OCI-LY3 (cell line): Measurements from ENCODE around the gene NEMP2.

ENCODE experiments used
- H2AFZ ChIP-seq: fragments of 200-600, 300-600 bp; shearing (Covaris generic); 2 replicates; pipeline ENCODE4 v1.6.0; 2014; ENCODE audit warnings: antibody characterized with exemption, low read depth, low read length
- H3K27ac ChIP-seq: fragments of 200-600, 300-600 bp; sonication (generic); 2 replicates; pipeline ENCODE4 v1.5.1; 2014; ENCODE audit warnings: mild to moderate bottlenecking, low read length, moderate library complexity, mixed read lengths
- H3K27me3 ChIP-seq: fragments of 200-600, 300-600 bp; sonication (generic); 2 replicates; pipeline ENCODE4 v1.6.1; 2014; ENCODE audit warnings: low read depth, low read length, mixed read lengths
- H3K36me3 ChIP-seq: fragments of 200-600, 300-600 bp; sonication (generic); replicated peaks from 2 replicates; pipeline ENCODE3; 2014; ENCODE audit warnings: low read depth, low read length, mixed read lengths
- H3K4me1 ChIP-seq: fragments of 300-600, 200-600 bp; sonication (generic); 2 replicates; pipeline ENCODE4 v1.6.1; 2014; ENCODE audit warnings: low read length, mixed read lengths
- H3K4me2 ChIP-seq: fragments of 200-600, 300-600 bp; sonication (generic); 2 replicates; pipeline ENCODE4 v1.6.1; 2014; ENCODE audit warnings: low read length, mixed read lengths
- H3K4me3 ChIP-seq: fragments of 300-600, 200-600 bp; sonication (generic); 2 replicates; pipeline ENCODE4 v1.5.1; 2014; ENCODE audit warnings: antibody characterized with exemption, mild to moderate bottlenecking, low read length, moderate library complexity
- H3K79me2 ChIP-seq: fragments of 300-600, 200-600 bp; shearing (Covaris generic); 2 replicates; pipeline ENCODE4 v1.6.1; 2014; ENCODE audit warnings: mild to moderate bottlenecking, low read length, mixed read lengths
- H3K9ac ChIP-seq: fragments of 300-600, 200-600 bp; shearing (Covaris generic); 2 replicates; pipeline ENCODE4 v1.6.0; 2014; ENCODE audit warnings: mild to moderate bottlenecking, low read length, moderate library complexity
- H3K9me3 ChIP-seq: fragments of 200-600, 300-600 bp; shearing (Covaris generic); 2 replicates; pipeline ENCODE4 v1.6.1; 2014; ENCODE audit warnings: low read length, mixed read lengths; ENCODE audit not compliant: insufficient read depth
- H4K20me1 ChIP-seq: fragments of 200-600, 300-600 bp; sonication (generic); 2 replicates; pipeline ENCODE4 v1.6.1; 2016; ENCODE audit warnings: low read length, mixed read lengths; ENCODE audit not compliant: insufficient read depth
- EZH2phosphoT487 ChIP-seq: fragments of 200-600 bp; shearing (Covaris generic); IDR thresholded peaks from 2 replicates; pipeline ENCODE4 v1.6.1; 2018; ENCODE audit warnings: antibody characterized with exemption, mixed run types, low read depth
- TF ChIP-seq, protein P1 (sequence below): fragments of 200-600, 300-600 bp; sonication (generic); IDR thresholded peaks from 2 replicates; pipeline ENCODE4 v1.5.1; 2014; ENCODE audit warnings: antibody characterized with exemption, low read length, low read depth

The NEMP2 gene

DNA sequence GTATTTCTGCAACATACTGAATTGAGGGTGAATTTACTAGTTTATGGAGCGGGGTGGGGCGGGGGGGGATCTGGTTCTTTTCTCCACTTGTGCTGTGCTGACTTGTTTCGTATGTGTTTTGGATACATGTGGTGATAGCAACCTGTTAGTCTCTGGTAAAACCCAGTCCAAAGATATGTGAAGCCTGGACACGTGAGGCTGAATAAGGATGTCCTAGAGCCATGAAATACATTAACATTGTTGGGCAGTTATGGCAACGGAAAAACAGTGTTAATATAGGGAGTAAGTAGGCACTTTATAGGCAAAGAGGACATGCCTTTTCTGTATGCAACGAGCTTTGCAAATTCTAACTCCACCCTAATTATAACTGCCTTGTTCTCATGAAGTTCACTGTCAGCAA, 42.1 kb upstream of the NEMP2 start:
- H3K4me1 ChIP-seq, result 0 out of 2 replicates have a peak, but pooled peaks cover 4% of the 10 kb centered on the region
- H2AFZ ChIP-seq, result no peak overlapping the region
- no peaks in the 10 kb centered on the region for H3K27me3 ChIP-seq
- H3K4me3 ChIP-seq, result no peak overlapping the region
- no peaks in the 10 kb centered on the region for H3K79me2 ChIP-seq
- H3K4me2 ChIP-seq, result no peak overlapping the region
- no peak overlapping the region for H3K27ac ChIP-seq
- no peaks in the 10 kb centered on the region for H3K9me3 ChIP-seq
- H4K20me1 ChIP-seq, result no peaks in the 10 kb centered on the region
- TF ChIP-seq, protein P1, sequence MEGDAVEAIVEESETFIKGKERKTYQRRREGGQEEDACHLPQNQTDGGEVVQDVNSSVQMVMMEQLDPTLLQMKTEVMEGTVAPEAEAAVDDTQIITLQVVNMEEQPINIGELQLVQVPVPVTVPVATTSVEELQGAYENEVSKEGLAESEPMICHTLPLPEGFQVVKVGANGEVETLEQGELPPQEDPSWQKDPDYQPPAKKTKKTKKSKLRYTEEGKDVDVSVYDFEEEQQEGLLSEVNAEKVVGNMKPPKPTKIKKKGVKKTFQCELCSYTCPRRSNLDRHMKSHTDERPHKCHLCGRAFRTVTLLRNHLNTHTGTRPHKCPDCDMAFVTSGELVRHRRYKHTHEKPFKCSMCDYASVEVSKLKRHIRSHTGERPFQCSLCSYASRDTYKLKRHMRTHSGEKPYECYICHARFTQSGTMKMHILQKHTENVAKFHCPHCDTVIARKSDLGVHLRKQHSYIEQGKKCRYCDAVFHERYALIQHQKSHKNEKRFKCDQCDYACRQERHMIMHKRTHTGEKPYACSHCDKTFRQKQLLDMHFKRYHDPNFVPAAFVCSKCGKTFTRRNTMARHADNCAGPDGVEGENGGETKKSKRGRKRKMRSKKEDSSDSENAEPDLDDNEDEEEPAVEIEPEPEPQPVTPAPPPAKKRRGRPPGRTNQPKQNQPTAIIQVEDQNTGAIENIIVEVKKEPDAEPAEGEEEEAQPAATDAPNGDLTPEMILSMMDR, result no peak
- no peak for TF ChIP-seq EZH2phosphoT487
- no peaks in the 10 kb centered on the region for H3K36me3 ChIP-seq
- H3K9ac ChIP-seq, result no peak overlapping the region

- Histone ChIP-seq H3K27ac (no peak overlapping the region), H3K9ac (no peak overlapping the region), H2AFZ (no peak overlapping the region), H3K36me3 (no peaks in the 10 kb centered on the region), H3K27me3 (no peaks in the 10 kb centered on the region), H4K20me1 (no peaks in the 10 kb centered on the region), H3K4me2 (no peak overlapping the region), H3K9me3 (no peaks in the 10 kb centered on the region), H3K4me1 (peaks cover 4% of the 10 kb centered on the region; the same call in 1 of the 2 replicates), H3K4me3 (no peak overlapping the region), H3K79me2 (no peaks in the 10 kb centered on the region)
- no peak for TF ChIP-seq EZH2phosphoT487
- TF ChIP-seq, protein P1, result no peak
Observed at GRCh38 chr2:190575263-190575662, 40.7 kb upstream of the NEMP2 start.

DNA sequence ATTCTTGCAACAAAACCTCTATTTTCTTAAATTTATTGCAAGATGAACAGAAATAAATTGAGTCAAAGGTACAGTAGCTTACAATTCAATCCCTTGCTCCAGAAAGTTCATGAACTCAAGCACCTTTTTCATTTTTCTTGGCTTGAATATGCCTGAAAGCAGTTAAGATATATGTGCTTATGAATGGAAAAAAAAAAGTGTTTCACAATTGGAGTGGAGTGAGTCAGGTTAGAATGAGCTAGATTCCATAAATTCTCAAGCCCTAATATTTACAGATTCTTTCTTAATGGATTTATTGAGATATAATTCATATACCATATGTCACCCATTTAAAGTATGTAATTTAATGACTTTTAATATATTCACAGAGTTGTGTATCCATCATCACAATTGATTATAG, 39.6 kb upstream of the NEMP2 start:
- Histone ChIP-seq H3K9me3 (no peaks in the 10 kb centered on the region), H3K4me1 (peaks cover 10% of the 10 kb centered on the region), H2AFZ (no peak overlapping the region), H3K9ac (no peak overlapping the region), H4K20me1 (no peaks in the 10 kb centered on the region), H3K36me3 (no peaks in the 10 kb centered on the region), H3K4me3 (no peak overlapping the region), H3K27me3 (no peaks in the 10 kb centered on the region), H3K4me2 (no peak overlapping the region), H3K79me2 (no peaks in the 10 kb centered on the region), H3K27ac (no peak overlapping the region)
- TF ChIP-seq, protein P1, result no peak
- TF ChIP-seq EZH2phosphoT487, result no peak

DNA sequence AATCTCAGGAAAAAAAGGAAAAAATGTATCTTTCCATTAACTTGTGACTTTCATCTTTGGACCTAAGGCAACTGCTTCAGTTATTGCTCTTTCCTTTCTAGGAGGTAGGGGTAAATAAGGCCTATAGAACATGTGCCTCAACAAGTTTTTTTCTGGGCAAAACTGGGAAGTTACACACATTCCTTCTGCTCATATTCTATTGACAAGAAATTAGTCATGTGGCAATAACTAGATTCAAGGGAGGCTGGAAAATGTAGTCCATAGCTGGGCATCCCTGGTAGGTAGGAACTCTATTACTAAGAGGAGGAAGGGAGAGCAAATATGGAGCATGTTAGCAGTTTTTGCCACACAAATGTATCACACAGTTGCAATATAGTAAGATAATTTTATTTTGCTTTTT, 37.7 kb upstream of the NEMP2 start:
- Histone ChIP-seq H3K4me1 (peaks cover 6% of the 10 kb centered on the region), H2AFZ (no peak overlapping the region), H3K9ac (no peak overlapping the region)

More for the DNA sequence above, 37.7 kb upstream of the NEMP2 start:
- no peak overlapping the region for H3K4me3 ChIP-seq
- H3K27me3 ChIP-seq, result no peaks in the 10 kb centered on the region
- H3K9me3 ChIP-seq, result peaks cover 5% of the 10 kb centered on the region
- TF ChIP-seq, protein P1, result no peak
- no peak for TF ChIP-seq EZH2phosphoT487
- no peak overlapping the region for H3K4me2 ChIP-seq
- H4K20me1 ChIP-seq, result no peaks in the 10 kb centered on the region
- H3K36me3 ChIP-seq, result peaks cover 7% of the 10 kb centered on the region
- no peak overlapping the region for H3K27ac ChIP-seq
- no peaks in the 10 kb centered on the region for H3K79me2 ChIP-seq
